ENCODE measurements around the gene FAM184B.

FAM184B gene

DNA sequence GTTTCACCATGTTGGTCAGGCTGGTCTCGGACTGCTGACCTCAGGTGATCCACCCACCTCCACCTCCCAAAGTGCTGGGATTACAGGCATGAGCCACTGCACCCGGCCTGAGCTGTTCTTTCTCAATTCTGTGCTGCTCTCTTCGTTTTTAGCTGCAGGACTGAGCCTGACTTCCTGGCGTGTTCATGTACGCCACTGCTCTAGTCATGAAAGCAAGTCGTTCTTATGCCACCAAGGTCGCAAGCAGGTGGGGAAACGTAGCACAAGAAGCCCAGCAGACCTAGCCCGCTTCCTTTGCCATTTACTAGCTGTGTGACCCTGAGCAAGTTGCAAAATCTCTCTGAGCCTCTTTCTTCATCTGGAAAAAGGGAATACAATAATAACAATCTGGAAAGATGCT, 123.6 kb downstream of the FAM184B start:
- H3F3A ChIP-seq (ENCODE audit: insufficient read depth, low read length) = no peaks in the 10 kb centered on the region
- H3K36me3 ChIP-seq (ENCODE audit: insufficient read depth, low read length) = no peaks in the 10 kb centered on the region
- H3K4me3 ChIP-seq (ENCODE audit: low read depth, low read length, poor library complexity, severe bottlenecking) = no peak overlapping the region
- no peak overlapping the region for H3K27ac ChIP-seq (ENCODE audit: low read depth, low read length, poor library complexity, severe bottlenecking)
- no peaks in the 10 kb centered on the region for H3K79me2 ChIP-seq (ENCODE audit: insufficient read depth, low read length)
- no peak overlapping the region for H3K4me2 ChIP-seq (ENCODE audit: low read length)
- no peaks in the 10 kb centered on the region for H3K9me3 ChIP-seq (ENCODE audit: low read length)
- TF ChIP-seq EZH2 (IDR thresholded peaks at IDR 0.05; ENCODE audit: borderline replicate concordance, low read length) = no peak
- TF ChIP-seq, protein P1, sequence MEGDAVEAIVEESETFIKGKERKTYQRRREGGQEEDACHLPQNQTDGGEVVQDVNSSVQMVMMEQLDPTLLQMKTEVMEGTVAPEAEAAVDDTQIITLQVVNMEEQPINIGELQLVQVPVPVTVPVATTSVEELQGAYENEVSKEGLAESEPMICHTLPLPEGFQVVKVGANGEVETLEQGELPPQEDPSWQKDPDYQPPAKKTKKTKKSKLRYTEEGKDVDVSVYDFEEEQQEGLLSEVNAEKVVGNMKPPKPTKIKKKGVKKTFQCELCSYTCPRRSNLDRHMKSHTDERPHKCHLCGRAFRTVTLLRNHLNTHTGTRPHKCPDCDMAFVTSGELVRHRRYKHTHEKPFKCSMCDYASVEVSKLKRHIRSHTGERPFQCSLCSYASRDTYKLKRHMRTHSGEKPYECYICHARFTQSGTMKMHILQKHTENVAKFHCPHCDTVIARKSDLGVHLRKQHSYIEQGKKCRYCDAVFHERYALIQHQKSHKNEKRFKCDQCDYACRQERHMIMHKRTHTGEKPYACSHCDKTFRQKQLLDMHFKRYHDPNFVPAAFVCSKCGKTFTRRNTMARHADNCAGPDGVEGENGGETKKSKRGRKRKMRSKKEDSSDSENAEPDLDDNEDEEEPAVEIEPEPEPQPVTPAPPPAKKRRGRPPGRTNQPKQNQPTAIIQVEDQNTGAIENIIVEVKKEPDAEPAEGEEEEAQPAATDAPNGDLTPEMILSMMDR (IDR thresholded peaks at IDR 0.05; ENCODE audit: low read length) = no peak
- no peak overlapping the region for H2AFZ ChIP-seq (ENCODE audit: low read length)
- no peaks in the 10 kb centered on the region for H3K27me3 ChIP-seq (ENCODE audit: insufficient read depth, low read length)
- no peak overlapping the region for H3K9ac ChIP-seq (ENCODE audit: low read length)
- H4K20me1 ChIP-seq (ENCODE audit: insufficient read depth, low read length) = no peaks in the 10 kb centered on the region
- H3K9me2 ChIP-seq (ENCODE audit: low read depth, low read length) = no peaks in the 10 kb centered on the region
- H3K4me1 ChIP-seq (ENCODE audit: insufficient read depth, low read length, severe bottlenecking) = no peaks in the 10 kb centered on the region

DNA sequence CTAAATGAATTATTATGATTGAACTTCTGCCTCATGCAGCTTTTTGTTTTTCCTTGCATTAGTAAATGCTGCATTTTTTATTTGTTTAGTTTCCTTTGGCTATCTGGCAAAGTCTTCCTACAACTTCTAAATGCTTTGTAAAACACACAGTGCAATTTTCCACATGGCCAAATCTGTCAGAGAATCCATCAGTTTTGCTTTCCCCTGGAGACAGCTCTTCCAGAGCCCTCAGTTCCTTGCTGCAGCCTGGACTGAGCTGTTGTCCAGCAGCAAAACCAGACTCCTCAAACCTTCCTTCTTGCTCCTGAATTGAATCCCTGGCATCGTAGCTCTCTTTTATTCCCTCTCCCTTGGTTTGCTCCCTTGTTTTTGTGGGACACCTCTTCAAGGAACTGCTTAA, 124.3 kb downstream of the FAM184B start:
- H3K9me3 ChIP-seq (ENCODE audit: low read length) = no peaks in the 10 kb centered on the region
- no peaks in the 10 kb centered on the region for H3F3A ChIP-seq (ENCODE audit: insufficient read depth, low read length)
- H4K20me1 ChIP-seq (ENCODE audit: insufficient read depth, low read length) = no peaks in the 10 kb centered on the region
- no peaks in the 10 kb centered on the region for H3K9me2 ChIP-seq (ENCODE audit: low read depth, low read length)
- no peak overlapping the region for H3K9ac ChIP-seq (ENCODE audit: low read length)
- no peaks in the 10 kb centered on the region for H3K4me1 ChIP-seq (ENCODE audit: insufficient read depth, low read length, severe bottlenecking)
- no peak overlapping the region for H3K27ac ChIP-seq (ENCODE audit: low read depth, low read length, poor library complexity, severe bottlenecking)
- H3K4me2 ChIP-seq (ENCODE audit: low read length) = no peak overlapping the region
- H3K79me2 ChIP-seq (ENCODE audit: insufficient read depth, low read length) = no peaks in the 10 kb centered on the region
- TF ChIP-seq, protein P1 (IDR thresholded peaks at IDR 0.05; ENCODE audit: low read length) = no peak
- TF ChIP-seq EZH2 (IDR thresholded peaks at IDR 0.05; ENCODE audit: borderline replicate concordance, low read length) = no peak
- no peak overlapping the region for H3K4me3 ChIP-seq (ENCODE audit: low read depth, low read length, poor library complexity, severe bottlenecking)
- no peaks in the 10 kb centered on the region for H3K27me3 ChIP-seq (ENCODE audit: insufficient read depth, low read length)
- no peaks in the 10 kb centered on the region for H3K36me3 ChIP-seq (ENCODE audit: insufficient read depth, low read length)
- no peak overlapping the region for H2AFZ ChIP-seq (ENCODE audit: low read length)

DNA sequence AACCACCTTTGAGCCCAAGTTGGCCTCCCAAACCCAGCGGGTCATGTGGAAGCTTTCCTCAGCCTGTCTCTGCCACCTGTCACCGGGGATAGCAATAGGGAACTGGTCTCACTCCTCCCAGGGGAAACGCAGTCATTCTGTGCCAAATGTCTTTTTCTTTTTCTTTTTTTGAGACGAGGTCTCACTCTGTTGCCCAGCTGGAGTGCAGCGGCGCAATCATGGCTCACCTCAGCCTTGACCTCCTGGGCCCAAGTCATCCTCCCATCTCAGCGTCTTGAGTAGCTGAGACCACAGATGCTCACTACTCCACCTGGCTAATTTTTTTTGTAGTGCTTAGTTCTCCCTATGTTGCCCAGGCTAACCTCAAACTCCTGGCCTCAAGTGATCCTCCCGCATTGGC, 126.7 kb downstream of the FAM184B start:
- Histone ChIP-seq H2AFZ (ENCODE audit: low read length) (no peak overlapping the region), H3K9me2 (ENCODE audit: low read depth, low read length) (no peaks in the 10 kb centered on the region), H3K27ac (ENCODE audit: low read depth, low read length, poor library complexity, severe bottlenecking) (no peak overlapping the region), H3K9ac (ENCODE audit: low read length) (no peak overlapping the region), H4K20me1 (ENCODE audit: insufficient read depth, low read length) (no peaks in the 10 kb centered on the region), H3K27me3 (ENCODE audit: insufficient read depth, low read length) (no peaks in the 10 kb centered on the region), H3K79me2 (ENCODE audit: insufficient read depth, low read length) (no peaks in the 10 kb centered on the region), H3K4me2 (ENCODE audit: low read length) (no peak overlapping the region), H3K9me3 (ENCODE audit: low read length) (no peaks in the 10 kb centered on the region), H3F3A (ENCODE audit: insufficient read depth, low read length) (no peaks in the 10 kb centered on the region), H3K36me3 (ENCODE audit: insufficient read depth, low read length) (no peaks in the 10 kb centered on the region), H3K4me3 (ENCODE audit: low read depth, low read length, poor library complexity, severe bottlenecking) (no peak overlapping the region), H3K4me1 (ENCODE audit: insufficient read depth, low read length, severe bottlenecking) (no peaks in the 10 kb centered on the region)
- TF ChIP-seq EZH2 (IDR thresholded peaks at IDR 0.05; ENCODE audit: borderline replicate concordance, low read length) = no peak
- TF ChIP-seq, protein P1 (IDR thresholded peaks at IDR 0.05; ENCODE audit: low read length) = no peak
